Nephron (organoid): ENCODE results near the gene ICE2.

Source experiments
- H3K27ac Mint-ChIP-seq, 3 experiments: 2 replicates each; pipeline ENCODE4 v1.8.0; 2020; ENCODE audit warnings: mixed read lengths in 3 of 3, mild to moderate bottlenecking in 2 of 3, moderate library complexity in 1 of 3
- H3K27me3 Mint-ChIP-seq: 2 replicates; pipeline ENCODE4 v1.8.0; 2021; ENCODE audit warnings: low read depth, mild to moderate bottlenecking, moderate library complexity, mixed read lengths
- H3K36me3 Mint-ChIP-seq: 2 replicates; pipeline ENCODE4 v1.8.0; 2020; ENCODE audit warnings: low read depth, mixed read lengths
- H3K4me1 Mint-ChIP-seq: 2 replicates; pipeline ENCODE4 v1.8.0; 2020; ENCODE audit warnings: mixed read lengths
- H3K4me3 Mint-ChIP-seq, 3 experiments: 2 replicates each; pipeline ENCODE4 v1.8.0; 2020; ENCODE audit warnings: mild to moderate bottlenecking in 3 of 3, mixed read lengths in 3 of 3, moderate library complexity in 2 of 3
- H3K9me3 Mint-ChIP-seq: 2 replicates; pipeline ENCODE4 v1.8.0; 2020; ENCODE audit warnings: mixed read lengths
- CTCF ChIP-seq, 3 experiments: fragments of 200-600 bp; sonication (generic); IDR thresholded peaks; one replicate each; pipeline ENCODE4 v1.5.0; 2021; ENCODE audit warnings: antibody characterized with exemption in 3 of 3; ENCODE audit not compliant: unreplicated experiment in 3 of 3

Gene ICE2

GRCh38 chr15:60442031-60442650 is 36.8 kb downstream of the ICE2 start:
- Mint-ChIP-seq H3K9me3 (no peaks in the 10 kb centered on the region), H3K4me3 (no peak overlapping the region), H3K4me1 (no peaks in the 10 kb centered on the region), H3K36me3 (peaks cover 27% of the 10 kb centered on the region), H3K27me3 (no peaks in the 10 kb centered on the region), H3K27ac (no peak overlapping the region)
- TF ChIP-seq CTCF (IDR thresholded peaks at IDR 0.05; ENCODE audit: unreplicated experiment in 3 of 3) = no peak

DNA sequence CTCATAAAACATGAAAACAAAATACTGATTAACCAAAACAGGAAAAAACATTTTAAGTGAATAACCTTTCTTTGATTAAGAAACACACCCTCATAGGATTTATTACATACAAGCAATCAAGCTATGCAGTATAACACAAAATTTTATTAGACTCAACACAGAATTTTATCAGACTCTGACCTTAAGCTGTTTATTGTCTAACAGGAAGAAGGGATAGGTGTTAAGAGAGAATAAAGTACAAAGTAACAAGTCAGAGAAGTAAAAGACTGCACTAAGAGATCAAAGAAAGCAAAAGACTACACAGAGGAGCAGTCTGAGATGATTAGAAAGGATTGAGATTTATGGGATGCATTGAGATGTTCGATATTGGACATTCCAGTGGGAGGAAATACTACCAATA is 37.6 kb downstream of the ICE2 start:
- no peaks in the 10 kb centered on the region for H3K9me3 Mint-ChIP-seq
- H3K36me3 Mint-ChIP-seq = peaks cover 19% of the 10 kb centered on the region
- no peak for TF ChIP-seq CTCF (IDR thresholded peaks at IDR 0.05; ENCODE audit: unreplicated experiment in 3 of 3)
- no peak overlapping the region for H3K27ac Mint-ChIP-seq
- H3K4me1 Mint-ChIP-seq = no peaks in the 10 kb centered on the region
- H3K27me3 Mint-ChIP-seq = no peaks in the 10 kb centered on the region
- H3K4me3 Mint-ChIP-seq = no peak overlapping the region

DNA sequence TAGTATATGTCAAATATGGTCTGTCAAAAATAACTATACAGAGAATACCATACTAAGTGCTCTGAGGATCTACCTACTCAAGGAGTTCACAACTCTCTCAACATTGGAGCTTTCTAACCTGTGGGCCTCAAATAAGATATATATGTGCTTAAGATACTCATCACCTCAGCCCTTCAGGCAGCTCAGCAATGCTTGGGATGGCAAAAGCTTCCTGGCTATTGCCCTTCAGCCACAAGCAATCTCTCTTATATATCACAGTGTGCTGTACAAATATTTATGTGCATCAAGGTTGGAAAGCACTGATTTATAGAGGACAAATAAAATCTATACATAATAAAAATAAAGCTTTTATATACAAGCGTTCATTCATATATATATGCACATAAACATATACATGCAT is 40.3 kb downstream of the ICE2 start:
- H3K27ac Mint-ChIP-seq = no peak overlapping the region
- H3K36me3 Mint-ChIP-seq = peaks cover 25% of the 10 kb centered on the region
- H3K4me3 Mint-ChIP-seq = no peak overlapping the region
- no peak for TF ChIP-seq CTCF (IDR thresholded peaks at IDR 0.05; ENCODE audit: unreplicated experiment in 3 of 3)
- no peaks in the 10 kb centered on the region for H3K27me3 Mint-ChIP-seq
- no peaks in the 10 kb centered on the region for H3K4me1 Mint-ChIP-seq
- H3K9me3 Mint-ChIP-seq = no peaks in the 10 kb centered on the region

GRCh38 chr15:60428935-60429334 is 50.0 kb downstream of the ICE2 start:
- no peak for TF ChIP-seq CTCF (IDR thresholded peaks at IDR 0.05; ENCODE audit: unreplicated experiment in 3 of 3)
- Mint-ChIP-seq H3K27me3 (no peaks in the 10 kb centered on the region), H3K36me3 (peaks cover 38% of the 10 kb centered on the region), H3K4me1 (peaks cover 23% of the 10 kb centered on the region), H3K9me3 (no peaks in the 10 kb centered on the region), H3K27ac (no peak overlapping the region), H3K4me3 (no peak overlapping the region)

DNA sequence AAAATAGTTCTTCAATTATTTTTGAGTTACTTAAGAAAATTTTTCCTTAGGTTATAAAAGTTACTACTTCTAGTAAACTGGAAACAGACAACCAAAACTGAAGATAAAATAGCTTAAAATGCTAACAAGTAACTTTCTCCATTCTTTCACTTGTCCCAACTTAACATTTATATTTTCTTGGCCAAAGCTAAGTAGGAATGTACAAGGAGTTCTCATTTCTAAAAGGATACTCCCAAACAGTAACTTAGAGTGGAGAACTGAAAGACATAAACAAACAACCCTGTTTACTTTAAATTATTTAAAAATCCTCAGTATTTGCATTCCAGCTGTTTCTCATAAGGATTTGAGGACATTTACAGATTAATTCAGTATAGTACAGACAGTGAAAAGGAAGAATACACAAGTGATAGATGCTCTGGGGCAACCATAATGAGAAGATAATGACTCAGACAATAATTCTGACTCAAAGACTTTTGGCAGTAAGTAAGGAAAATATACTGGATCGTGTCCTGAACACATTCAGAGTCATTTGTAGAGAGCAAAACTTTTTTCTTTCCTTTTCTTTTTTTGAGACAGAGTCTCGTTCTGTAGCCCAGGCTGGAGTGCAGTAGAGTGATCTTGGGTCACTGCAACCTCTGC is 52.0 kb downstream of the ICE2 start:
- Mint-ChIP-seq H3K27me3 (no peaks in the 10 kb centered on the region), H3K4me1 (peaks cover 32% of the 10 kb centered on the region), H3K36me3 (peaks cover 28% of the 10 kb centered on the region), H3K4me3 (no peak overlapping the region), H3K27ac (peak overlapping the region; percentile 75 to 96 (median 90)), H3K9me3 (no peaks in the 10 kb centered on the region)
- TF ChIP-seq CTCF (IDR thresholded peaks at IDR 0.05; ENCODE audit: unreplicated experiment in 3 of 3) = no peak

- Mint-ChIP-seq H3K4me3 (no peak overlapping the region), H3K27me3 (no peaks in the 10 kb centered on the region), H3K4me1 (peaks cover 36% of the 10 kb centered on the region), H3K9me3 (no peaks in the 10 kb centered on the region), H3K36me3 (peaks cover 19% of the 10 kb centered on the region), H3K27ac (peak overlapping the region; percentile 61 to 96 (median 81))
- no peak for TF ChIP-seq CTCF (IDR thresholded peaks at IDR 0.05; ENCODE audit: unreplicated experiment in 3 of 3)
Observed at GRCh38 chr15:60425461-60425860, 53.5 kb downstream of the ICE2 start.
